Measurements from ENCODE around the gene CDX1. TPM values are rescaled to one million over a fixed set of nuclear protein-coding genes. Genes with fewer than 3 reads are reported as not detected.

Gene CDX1
- total RNA-seq, 1 experiment from 2014 or later, result 0.29 TPM

DNA sequence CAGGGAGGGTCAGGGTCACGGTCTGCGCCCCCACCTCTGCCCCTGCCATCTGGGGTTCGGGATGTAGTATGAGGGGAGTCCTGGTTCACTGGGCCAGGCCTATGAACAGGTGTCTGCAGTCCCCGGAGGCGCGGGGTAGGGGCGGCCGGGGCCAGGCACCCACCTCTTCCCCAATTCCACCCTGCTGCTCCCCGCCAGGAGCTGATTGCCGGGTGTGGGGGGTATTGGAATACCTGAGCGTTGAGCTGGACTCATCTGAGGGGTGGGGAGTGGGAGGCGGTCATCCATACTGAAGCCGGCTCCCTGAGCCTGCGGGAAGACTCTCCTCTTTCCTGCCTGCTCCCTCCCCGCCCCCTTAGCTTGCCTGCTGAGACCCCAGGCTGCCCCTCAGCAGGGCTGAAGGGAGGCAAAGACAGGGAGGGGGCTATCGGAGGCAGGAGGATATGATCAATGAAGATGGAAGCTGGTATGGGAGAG is 24.0 kb downstream of the CDX1 start:
- Histone ChIP-seq H3K4me1 (peaks cover 17% of the 10 kb centered on the region), H3K36me3 (ENCODE audit: control insufficient read depth, insufficient read depth, low read length) (no peaks in the 10 kb centered on the region; the same call in 1 of the 2 replicates), H3K4me3 (ENCODE audit: low read depth, low read length) (no peak overlapping the region), H3K9me3 (no peaks in the 10 kb centered on the region), H3K27me3 (replicated peaks; ENCODE audit: control insufficient read depth, insufficient read depth, low read length) (no peaks in the 10 kb centered on the region)
- intact Hi-C loops (cut with micrococcal nuclease; ENCODE audit: unreplicated experiment), result no loop called here
- H3K9me3 Mint-ChIP-seq (ENCODE audit: unreplicated experiment), result no peaks in the 10 kb centered on the region
- no TSS peak for BruUV-seq (replicated peaks)
- no peaks in the 10 kb centered on the region for H3K27me3 Mint-ChIP-seq (ENCODE audit: insufficient read depth, unreplicated experiment)
- CTCF ChIA-PET, result no interaction called here
- TF ChIP-seq, protein P1, sequence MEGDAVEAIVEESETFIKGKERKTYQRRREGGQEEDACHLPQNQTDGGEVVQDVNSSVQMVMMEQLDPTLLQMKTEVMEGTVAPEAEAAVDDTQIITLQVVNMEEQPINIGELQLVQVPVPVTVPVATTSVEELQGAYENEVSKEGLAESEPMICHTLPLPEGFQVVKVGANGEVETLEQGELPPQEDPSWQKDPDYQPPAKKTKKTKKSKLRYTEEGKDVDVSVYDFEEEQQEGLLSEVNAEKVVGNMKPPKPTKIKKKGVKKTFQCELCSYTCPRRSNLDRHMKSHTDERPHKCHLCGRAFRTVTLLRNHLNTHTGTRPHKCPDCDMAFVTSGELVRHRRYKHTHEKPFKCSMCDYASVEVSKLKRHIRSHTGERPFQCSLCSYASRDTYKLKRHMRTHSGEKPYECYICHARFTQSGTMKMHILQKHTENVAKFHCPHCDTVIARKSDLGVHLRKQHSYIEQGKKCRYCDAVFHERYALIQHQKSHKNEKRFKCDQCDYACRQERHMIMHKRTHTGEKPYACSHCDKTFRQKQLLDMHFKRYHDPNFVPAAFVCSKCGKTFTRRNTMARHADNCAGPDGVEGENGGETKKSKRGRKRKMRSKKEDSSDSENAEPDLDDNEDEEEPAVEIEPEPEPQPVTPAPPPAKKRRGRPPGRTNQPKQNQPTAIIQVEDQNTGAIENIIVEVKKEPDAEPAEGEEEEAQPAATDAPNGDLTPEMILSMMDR (IDR thresholded peaks at IDR 0.05; ENCODE audit: insufficient read depth in 1 of 2, low read depth in 1 of 2, low read length in 1 of 2, severe bottlenecking in 1 of 2, unreplicated experiment in 1 of 2), result no peak
- no peak overlapping the region for H3K27ac Mint-ChIP-seq (ENCODE audit: unreplicated experiment)
- peaks cover 7% of the 10 kb centered on the region for H3K4me1 Mint-ChIP-seq (ENCODE audit: low read depth, unreplicated experiment)
- DNase-seq, result no peak
- POLR2A ChIA-PET, result interaction anchor here (0.6 kb wide), 1 partner anchor 16 kb away, joined by 4 read pairs; no protein-coding TSS in a partner anchor
- H3K4me3 Mint-ChIP-seq (ENCODE audit: unreplicated experiment), result no peak overlapping the region
- H3K36me3 Mint-ChIP-seq (ENCODE audit: insufficient read depth, unreplicated experiment), result no peaks in the 10 kb centered on the region

GRCh38 chr5:150190987-150191386 is 24.4 kb downstream of the CDX1 start:
- Histone ChIP-seq H3K4me1 (peaks cover 14% of the 10 kb centered on the region), H3K4me3 (ENCODE audit: low read depth, low read length) (no peak overlapping the region), H3K9me3 (no peaks in the 10 kb centered on the region), H3K27me3 (replicated peaks; ENCODE audit: control insufficient read depth, insufficient read depth, low read length) (no peaks in the 10 kb centered on the region), H3K36me3 (ENCODE audit: control insufficient read depth, insufficient read depth, low read length) (no peaks in the 10 kb centered on the region; the same call in 1 of the 2 replicates)
- Mint-ChIP-seq H3K36me3 (ENCODE audit: insufficient read depth, unreplicated experiment) (no peaks in the 10 kb centered on the region), H3K9me3 (ENCODE audit: unreplicated experiment) (no peaks in the 10 kb centered on the region), H3K4me3 (ENCODE audit: unreplicated experiment) (no peak overlapping the region), H3K4me1 (ENCODE audit: low read depth, unreplicated experiment) (peaks cover 3% of the 10 kb centered on the region), H3K27ac (ENCODE audit: unreplicated experiment) (no peak overlapping the region), H3K27me3 (ENCODE audit: insufficient read depth, unreplicated experiment) (no peaks in the 10 kb centered on the region)
- DNase-seq, result no peak
- POLR2A ChIA-PET, result interaction anchor here (0.6 kb wide), 1 partner anchor 15 kb away, joined by 4 read pairs; no protein-coding TSS in a partner anchor
- BruUV-seq (replicated peaks), result no TSS peak
- TF ChIP-seq, protein P1 (IDR thresholded peaks at IDR 0.05; ENCODE audit: insufficient read depth in 1 of 2, low read depth in 1 of 2, low read length in 1 of 2, severe bottlenecking in 1 of 2, unreplicated experiment in 1 of 2), result no peak
- CTCF ChIA-PET, result no interaction called here
- intact Hi-C loops (cut with micrococcal nuclease; ENCODE audit: unreplicated experiment), result no loop called here

GRCh38 chr5:150192462-150192861 is 25.9 kb downstream of the CDX1 start:
- no peaks in the 10 kb centered on the region for H3K36me3 Mint-ChIP-seq (ENCODE audit: insufficient read depth, unreplicated experiment)
- Histone ChIP-seq H3K4me3 (ENCODE audit: low read depth, low read length) (no peak overlapping the region), H3K4me1 (peaks cover 14% of the 10 kb centered on the region), H3K36me3 (ENCODE audit: control insufficient read depth, insufficient read depth, low read length) (no peaks in the 10 kb centered on the region), H3K9me3 (no peaks in the 10 kb centered on the region), H3K27me3 (replicated peaks; ENCODE audit: control insufficient read depth, insufficient read depth, low read length) (no peaks in the 10 kb centered on the region)
- H3K27ac Mint-ChIP-seq (ENCODE audit: unreplicated experiment), result no peak overlapping the region
- POLR2A ChIA-PET, result no interaction called here
- CTCF ChIA-PET, result no interaction called here
- no peaks in the 10 kb centered on the region for H3K4me1 Mint-ChIP-seq (ENCODE audit: low read depth, unreplicated experiment)
- DNase-seq, result no peak
- intact Hi-C loops (cut with micrococcal nuclease; ENCODE audit: unreplicated experiment), result no loop called here
- TF ChIP-seq, protein P1 (IDR thresholded peaks at IDR 0.05; ENCODE audit: insufficient read depth in 1 of 2, low read depth in 1 of 2, low read length in 1 of 2, severe bottlenecking in 1 of 2, unreplicated experiment in 1 of 2), result no peak
- no peaks in the 10 kb centered on the region for H3K27me3 Mint-ChIP-seq (ENCODE audit: insufficient read depth, unreplicated experiment)
- no TSS peak for BruUV-seq (replicated peaks)
- H3K4me3 Mint-ChIP-seq (ENCODE audit: unreplicated experiment), result no peak overlapping the region
- H3K9me3 Mint-ChIP-seq (ENCODE audit: unreplicated experiment), result no peaks in the 10 kb centered on the region

Data from Caco-2 (cell line).